Activated T-cell treated with anti-CD3 and anti-CD28 coated beads, Interleukin-2, amount 50 U/mL, for 72 hours (primary cell): Measurements from ENCODE around the gene LYZL6. TPM values are rescaled to one million over a fixed set of nuclear protein-coding genes. Genes with fewer than 3 reads are reported as not detected.

ENCODE experiments used
- ATAC-seq, 2 donors: fragments of 150-1000 bp; cut with Tn5 transposase; replicated peaks in 1 of 2; 2 replicates each; pipeline ENCODE4 v1.10.0; 2021; ENCODE audit warnings: moderate library complexity in 2 of 2, mild to moderate bottlenecking in 1 of 2
- DNase-seq, 2 donors: peaks; one replicate each; pipeline ENCODE4 v3.0.0; 2021 to 2022; ENCODE audit warnings: mixed read lengths in 1 of 2
- H3K27ac Mint-ChIP-seq: one replicate; pipeline ENCODE4 v1.8.0; 2022; ENCODE audit warnings: mild to moderate bottlenecking, moderate library complexity, mixed read lengths
- H3K27me3 Mint-ChIP-seq: one replicate; pipeline ENCODE4 v1.8.0; 2022; ENCODE audit warnings: low read depth, mixed read lengths
- H3K36me3 Mint-ChIP-seq, 2 donors: one replicate each; pipeline ENCODE4 v1.8.0; 2022; ENCODE audit warnings: mixed read lengths in 2 of 2, mild to moderate bottlenecking in 1 of 2; ENCODE audit not compliant: insufficient read depth in 2 of 2
- H3K4me1 Mint-ChIP-seq: one replicate; pipeline ENCODE4 v1.8.0; 2022; ENCODE audit warnings: low read depth, mixed read lengths
- H3K4me3 Mint-ChIP-seq, 2 donors: one replicate each; pipeline ENCODE4 v1.8.0; 2022; ENCODE audit warnings: mild to moderate bottlenecking in 2 of 2, mixed read lengths in 2 of 2, moderate library complexity in 2 of 2
- H3K9me3 Mint-ChIP-seq, 2 donors: one replicate each; pipeline ENCODE4 v1.8.0; 2022; ENCODE audit warnings: mixed read lengths in 2 of 2
- total RNA-seq, 2 donors: library from RNA; stranded (reverse); gene quantifications; one replicate each; pipeline ENCODE4 v1.2.3, GENCODE V29; 2022

LYZL6 gene, protein sequence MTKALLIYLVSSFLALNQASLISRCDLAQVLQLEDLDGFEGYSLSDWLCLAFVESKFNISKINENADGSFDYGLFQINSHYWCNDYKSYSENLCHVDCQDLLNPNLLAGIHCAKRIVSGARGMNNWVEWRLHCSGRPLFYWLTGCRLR
- not detected for total RNA-seq

DNA sequence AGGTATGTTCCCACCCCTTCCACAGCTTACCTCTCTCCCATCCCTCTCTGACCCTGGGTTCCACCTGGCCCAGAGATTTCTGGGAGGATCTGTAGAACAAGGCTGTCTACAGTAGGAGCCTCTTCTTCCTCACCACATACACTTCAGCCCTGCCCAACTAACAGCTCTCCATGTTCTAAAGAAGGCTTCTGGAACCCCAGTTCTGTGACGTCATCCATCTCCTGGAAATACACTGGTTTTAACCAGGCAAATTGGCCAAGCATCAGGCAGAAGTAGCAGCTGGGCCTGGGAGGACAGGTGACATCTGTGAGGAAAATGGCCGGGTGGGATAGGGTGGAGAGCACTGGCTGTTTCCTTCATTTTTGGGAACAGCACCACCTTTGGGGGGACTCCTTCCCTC is at the start of gene LYZL6:
LYZL6 (minus strand) TSS at position 177 of the 400 bp plus-strand sequence. CDS start 4,357 bp downstream, outside the sequence.
- ATAC-seq, result no peak

GRCh38 chr17:35991075-35991474 is 47.6 kb upstream of the LYZL6 start:
- ATAC-seq (no peak), DNase-seq (no peak)
- Mint-ChIP-seq H3K4me1 (no peaks in the 10 kb centered on the region), H3K9me3 (peaks cover 3 to 4% of the 10 kb centered on the region in 2 donors), H3K27ac (no peak overlapping the region), H3K36me3 (peaks cover 0 to 4% of the 10 kb centered on the region in 2 donors), H3K27me3 (peaks cover 34% of the 10 kb centered on the region), H3K4me3 (no peak overlapping the region)

More for the DNA sequence above, at the start of gene LYZL6:
- no peaks in the 10 kb centered on the region for H3K36me3 Mint-ChIP-seq
- no peak for DNase-seq
- no peaks in the 10 kb centered on the region for H3K27me3 Mint-ChIP-seq
- H3K27ac Mint-ChIP-seq, result no peak within 1 kb of the TSS
- H3K4me3 Mint-ChIP-seq, result no peak within 1 kb of the TSS
- no peaks in the 10 kb centered on the region for H3K4me1 Mint-ChIP-seq
- no peaks in the 10 kb centered on the region for H3K9me3 Mint-ChIP-seq

DNA sequence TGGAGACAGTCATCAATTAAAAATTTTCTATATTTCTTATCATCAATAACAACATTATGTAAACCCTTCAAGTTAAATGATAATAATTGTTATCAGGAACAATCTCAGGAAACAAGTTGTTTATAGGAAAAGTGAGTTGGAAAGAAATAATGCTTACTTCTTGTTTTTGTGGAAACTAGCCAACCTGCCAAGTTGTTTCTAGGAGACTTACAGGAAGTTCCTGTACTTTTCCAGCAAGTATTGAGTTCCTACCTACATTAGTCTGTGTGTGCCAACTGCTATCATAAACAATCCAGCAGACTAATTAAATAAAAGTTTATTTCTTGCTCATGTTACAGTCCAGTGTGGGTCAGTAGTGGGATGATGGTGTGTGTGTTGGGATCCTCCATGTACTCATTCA is 44.7 kb upstream of the LYZL6 start:
- no peak overlapping the region for H3K27ac Mint-ChIP-seq
- DNase-seq (no peak), ATAC-seq (no peak)
- no peak overlapping the region for H3K4me3 Mint-ChIP-seq
- peaks cover 14% of the 10 kb centered on the region for H3K27me3 Mint-ChIP-seq
- no peaks in the 10 kb centered on the region for H3K4me1 Mint-ChIP-seq
- peaks cover 3 to 4% of the 10 kb centered on the region in 2 donors for H3K9me3 Mint-ChIP-seq
- H3K36me3 Mint-ChIP-seq, result peaks cover 0 to 4% of the 10 kb centered on the region in 2 donors

- no peak within 1 kb of the TSS for H3K4me3 Mint-ChIP-seq
- H3K27me3 Mint-ChIP-seq, result peaks cover 8% of the 10 kb centered on the region
- ATAC-seq (no peak), DNase-seq (no peak)
- H3K4me1 Mint-ChIP-seq, result no peaks in the 10 kb centered on the region
- peaks cover 0 to 4% of the 10 kb centered on the region in 2 donors for H3K36me3 Mint-ChIP-seq
- H3K27ac Mint-ChIP-seq, result no peak within 1 kb of the TSS
- peaks cover 3 to 4% of the 10 kb centered on the region in 2 donors for H3K9me3 Mint-ChIP-seq
Measured at GRCh38 chr17:35986643-35987042, 43.1 kb upstream of the LYZL6 start, which contains the start of gene CCL14. Gene CCL14 (minus strand): TSS chr17:35986729. CDS start chr17:35986649, 80 bp downstream.

- Mint-ChIP-seq H3K27me3 (peaks cover 8% of the 10 kb centered on the region), H3K36me3 (peaks cover 0 to 2% of the 10 kb centered on the region in 2 donors), H3K27ac (no peak overlapping the region), H3K9me3 (peaks cover 0 to 2% of the 10 kb centered on the region in 2 donors), H3K4me1 (no peaks in the 10 kb centered on the region), H3K4me3 (no peak overlapping the region)
- ATAC-seq (no peak), DNase-seq (no peak)
Measured at GRCh38 chr17:35984140-35984539, 40.6 kb upstream of the LYZL6 start.

DNA sequence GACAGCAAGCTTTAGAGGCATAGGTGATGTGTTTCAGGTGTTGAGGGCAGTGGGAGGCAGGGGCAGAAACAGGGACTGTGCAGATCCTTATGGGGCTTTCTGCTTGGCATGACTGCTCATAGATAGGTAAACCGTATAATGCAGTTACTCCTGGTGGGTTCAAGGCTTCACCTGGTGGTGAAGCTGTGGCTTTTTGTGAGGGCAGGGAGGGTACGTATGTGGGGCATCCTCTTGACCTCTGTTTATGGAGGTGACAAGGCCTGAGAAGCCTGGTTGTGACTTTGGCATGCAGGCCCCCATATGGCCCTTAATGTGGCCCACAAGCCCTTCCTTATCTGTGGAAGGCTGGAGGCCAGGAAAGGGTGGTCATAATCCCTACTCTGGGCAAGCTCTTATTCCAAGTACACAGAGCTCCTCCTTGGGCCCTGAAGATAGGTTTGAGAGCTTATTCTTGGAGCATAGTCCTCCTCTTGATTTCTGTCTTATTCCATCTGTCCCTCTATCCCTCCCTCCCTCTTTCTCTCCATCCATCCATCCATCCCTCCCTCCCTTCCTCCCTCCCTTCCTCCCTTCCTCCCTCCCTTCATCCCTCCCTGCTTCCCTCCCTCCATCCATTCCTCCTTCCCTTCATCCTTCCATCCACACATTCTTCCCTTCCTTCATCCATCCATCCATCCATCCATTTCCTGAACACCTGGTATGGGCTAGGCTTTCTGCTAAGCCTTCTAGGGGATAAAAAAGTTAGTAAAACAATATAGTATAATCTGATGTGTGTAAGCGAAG is 39.1 kb upstream of the LYZL6 start:
- no peaks in the 10 kb centered on the region for H3K9me3 Mint-ChIP-seq
- peaks cover 8% of the 10 kb centered on the region for H3K27me3 Mint-ChIP-seq
- H3K36me3 Mint-ChIP-seq, result no peaks in the 10 kb centered on the region
- ATAC-seq (no peak), DNase-seq (no peak)
- H3K4me3 Mint-ChIP-seq, result no peak overlapping the region
- H3K27ac Mint-ChIP-seq, result no peak overlapping the region
- no peaks in the 10 kb centered on the region for H3K4me1 Mint-ChIP-seq

DNA sequence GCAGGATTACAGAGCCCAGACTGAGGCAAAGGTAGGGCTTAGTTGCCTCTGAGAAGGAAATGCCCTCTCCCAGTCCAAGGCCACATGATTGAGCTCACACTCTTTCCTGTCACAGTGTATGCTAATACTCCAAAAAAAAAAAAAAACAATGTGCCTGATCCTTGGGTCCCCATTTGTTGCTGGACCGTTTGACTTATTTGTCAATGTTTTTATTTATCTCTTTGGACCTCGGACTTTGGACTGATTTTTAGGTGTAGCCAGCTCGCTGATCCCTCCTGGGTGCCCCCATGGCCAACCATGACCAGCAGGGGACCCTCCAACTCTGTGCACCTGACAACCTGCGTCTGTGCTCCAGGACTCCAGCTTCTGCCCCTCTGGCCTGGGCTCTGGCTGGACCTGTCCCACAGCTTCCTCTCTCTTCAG is 38.4 kb upstream of the LYZL6 start:
- no peak for ATAC-seq
- Mint-ChIP-seq H3K4me3 (no peak overlapping the region), H3K9me3 (no peaks in the 10 kb centered on the region), H3K27me3 (peaks cover 8% of the 10 kb centered on the region), H3K27ac (no peak overlapping the region), H3K36me3 (no peaks in the 10 kb centered on the region), H3K4me1 (no peaks in the 10 kb centered on the region)
- DNase-seq, result peak in 1 of 2 donors; percentile 15

DNA sequence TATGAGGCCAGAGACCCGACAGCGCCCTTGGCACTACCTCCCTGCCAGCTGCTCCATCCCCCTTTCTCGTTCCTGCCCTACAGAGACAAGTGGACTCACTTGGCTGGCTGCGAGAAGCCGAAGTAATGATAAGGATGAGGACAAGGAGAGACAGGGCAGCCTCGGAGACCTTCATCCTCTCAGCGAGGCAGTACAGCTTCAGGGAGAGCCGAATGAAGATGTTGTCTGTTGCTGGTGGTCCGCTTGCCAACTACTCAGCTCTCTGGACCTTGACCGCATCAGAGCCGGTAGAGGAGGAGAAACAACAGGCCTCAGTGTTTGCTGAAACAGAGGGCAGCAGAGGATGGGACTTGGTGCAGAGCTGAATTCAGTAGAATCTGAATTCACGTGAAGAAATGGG is 37.7 kb upstream of the LYZL6 start, which contains the start of gene CCL16:
CCL16 (minus strand) TSS at position 252 of the 400 bp plus-strand sequence; CDS start at position 175, 77 bp downstream.
- Mint-ChIP-seq H3K36me3 (no peaks in the 10 kb centered on the region), H3K27me3 (peaks cover 5% of the 10 kb centered on the region), H3K4me3 (no peak within 1 kb of the TSS)

DNA sequence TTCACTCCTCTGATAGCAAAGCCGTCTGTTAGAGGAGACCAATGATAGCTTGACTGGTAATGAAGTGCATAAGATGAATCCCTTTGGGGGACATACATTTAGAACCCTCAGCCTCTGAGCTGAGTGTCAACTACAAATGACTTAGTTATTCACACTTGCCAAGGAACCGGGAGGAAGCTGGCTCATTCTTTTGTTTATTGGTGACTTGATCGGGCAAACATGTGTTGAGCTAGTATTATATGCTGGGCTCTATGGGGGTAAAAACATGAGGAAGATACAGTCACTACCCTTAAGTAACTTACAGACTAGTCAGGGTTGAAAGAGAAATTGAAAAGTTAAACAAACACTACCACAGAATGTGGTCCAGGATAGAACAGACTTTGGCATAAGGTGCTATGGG is 34.8 kb upstream of the LYZL6 start:
- Mint-ChIP-seq H3K27ac (no peak overlapping the region), H3K4me1 (no peaks in the 10 kb centered on the region), H3K36me3 (no peaks in the 10 kb centered on the region), H3K27me3 (no peaks in the 10 kb centered on the region), H3K9me3 (no peaks in the 10 kb centered on the region), H3K4me3 (no peak overlapping the region)
- DNase-seq, result no peak
- no peak for ATAC-seq

More for the DNA sequence above, 37.7 kb upstream of the LYZL6 start, which contains the start of gene CCL16:
- Mint-ChIP-seq H3K4me1 (no peaks in the 10 kb centered on the region), H3K9me3 (no peaks in the 10 kb centered on the region), H3K27ac (no peak within 1 kb of the TSS)
- no peak for DNase-seq
- ATAC-seq, result no peak

- no peak for ATAC-seq
- H3K27ac Mint-ChIP-seq, result no peak overlapping the region
- no peaks in the 10 kb centered on the region for H3K36me3 Mint-ChIP-seq
- no peaks in the 10 kb centered on the region for H3K9me3 Mint-ChIP-seq
- no peaks in the 10 kb centered on the region for H3K4me1 Mint-ChIP-seq
- H3K27me3 Mint-ChIP-seq, result no peaks in the 10 kb centered on the region
- no peak overlapping the region for H3K4me3 Mint-ChIP-seq
- DNase-seq, result no peak
Measured at GRCh38 chr17:35977509-35977908, 34.0 kb upstream of the LYZL6 start.

DNA sequence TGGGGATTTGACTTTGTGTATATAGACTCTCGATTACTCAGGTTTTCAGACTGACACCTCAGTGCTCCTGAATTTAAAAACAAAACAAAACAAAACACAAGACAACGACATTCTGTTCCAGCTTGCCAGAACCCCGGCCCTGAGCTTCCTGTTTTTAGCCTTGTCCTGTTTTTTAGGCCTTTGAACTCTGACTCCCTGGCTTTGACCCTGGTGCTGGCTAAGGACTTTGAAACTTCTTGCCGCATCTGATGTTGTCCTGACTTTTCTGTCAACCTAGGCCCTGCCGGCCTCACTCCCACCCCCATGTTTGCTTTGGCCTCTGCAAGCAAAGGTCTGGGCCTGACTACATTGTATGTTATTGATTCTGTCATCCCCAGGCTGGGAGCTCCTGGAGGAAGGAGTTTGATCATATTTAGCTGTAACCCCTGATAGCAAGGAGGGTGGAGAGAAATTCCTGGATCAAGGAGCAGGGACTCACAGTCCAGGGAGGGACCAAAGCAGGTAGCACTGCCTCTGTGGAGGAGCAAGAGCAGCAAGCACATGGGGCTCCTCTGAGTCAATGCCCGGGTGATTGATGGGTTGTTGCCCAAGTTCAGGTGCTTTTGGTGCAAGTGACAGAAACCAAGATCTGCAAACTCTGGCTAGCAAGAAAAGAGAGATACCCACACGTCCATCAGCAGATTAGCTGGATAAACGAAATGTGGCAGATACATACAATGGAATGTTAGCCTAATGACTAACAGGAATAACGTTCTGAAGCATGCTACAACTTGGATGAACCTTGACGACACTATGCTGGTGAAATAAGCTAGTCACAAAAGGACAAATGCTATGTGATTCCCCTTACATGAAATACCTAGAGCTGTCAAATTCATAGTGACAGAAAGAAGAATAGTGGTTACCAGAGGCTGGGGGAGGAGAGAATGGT is 30.1 kb upstream of the LYZL6 start:
- Mint-ChIP-seq H3K27ac (no peak overlapping the region), H3K4me1 (no peaks in the 10 kb centered on the region), H3K36me3 (no peaks in the 10 kb centered on the region)

DNA sequence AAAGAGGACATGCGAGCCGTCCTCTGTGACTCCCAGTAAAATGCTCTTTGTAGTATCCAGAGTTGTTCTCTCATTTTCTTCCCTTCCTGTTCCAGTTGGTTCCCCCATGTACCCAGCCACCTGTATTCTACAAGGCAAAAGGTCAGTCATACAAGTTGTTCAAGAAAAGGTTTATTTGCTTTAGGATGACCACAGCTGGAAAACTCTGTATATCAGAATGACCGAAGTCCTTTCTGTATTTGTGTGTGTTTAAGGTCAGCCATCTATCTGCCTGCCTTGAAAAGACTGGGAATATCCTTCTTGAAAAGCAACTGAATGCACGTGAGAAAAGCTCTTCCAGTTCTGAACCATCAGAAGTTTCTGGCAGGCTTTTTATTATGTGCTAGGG is 29.4 kb upstream of the LYZL6 start:
- no peaks in the 10 kb centered on the region for H3K9me3 Mint-ChIP-seq
- no peak for ATAC-seq
- H3K36me3 Mint-ChIP-seq, result no peaks in the 10 kb centered on the region
- H3K4me1 Mint-ChIP-seq, result no peaks in the 10 kb centered on the region
- H3K27ac Mint-ChIP-seq, result no peak overlapping the region
- no peak overlapping the region for H3K4me3 Mint-ChIP-seq
- no peaks in the 10 kb centered on the region for H3K27me3 Mint-ChIP-seq
- DNase-seq, result no peak

More for the DNA sequence above, 30.1 kb upstream of the LYZL6 start:
- Mint-ChIP-seq H3K27me3 (no peaks in the 10 kb centered on the region), H3K9me3 (no peaks in the 10 kb centered on the region), H3K4me3 (no peak overlapping the region)
- DNase-seq, result no peak
- no peak for ATAC-seq

DNA sequence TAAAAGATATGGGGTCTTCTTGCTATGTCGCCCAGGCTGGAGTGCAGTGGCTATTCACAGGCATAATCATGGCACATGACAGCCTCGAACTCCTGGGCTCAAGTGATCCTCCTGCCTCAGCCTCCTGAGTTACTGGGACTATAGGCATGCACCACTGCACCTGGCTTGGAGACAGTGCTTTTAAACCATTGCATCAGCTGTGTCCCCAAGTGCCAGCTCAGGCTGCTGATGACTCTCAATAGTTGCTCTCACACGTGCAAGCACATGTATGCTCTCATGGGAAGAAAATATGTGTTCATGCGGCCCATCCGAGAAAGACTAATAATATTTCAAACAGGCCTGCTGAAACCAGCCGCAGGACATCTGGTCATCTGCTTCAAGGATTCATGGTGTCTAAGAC is 29.0 kb upstream of the LYZL6 start:
- no peak for DNase-seq
- H3K27ac Mint-ChIP-seq, result no peak overlapping the region
- H3K4me1 Mint-ChIP-seq, result no peaks in the 10 kb centered on the region
- H3K27me3 Mint-ChIP-seq, result no peaks in the 10 kb centered on the region
- ATAC-seq, result no peak
- no peaks in the 10 kb centered on the region for H3K36me3 Mint-ChIP-seq
- no peak overlapping the region for H3K4me3 Mint-ChIP-seq
- no peaks in the 10 kb centered on the region for H3K9me3 Mint-ChIP-seq
